Spinal cord (tissue), 10 donors: Measurements from ENCODE around the gene GGT1. TPM values are rescaled to one million over a fixed set of nuclear protein-coding genes. Genes with fewer than 3 reads are reported as not detected.
A peak's percentile ranks its signal among the peaks of the same experiment; 100 is the strongest.
"Not testable (repeated sequence)": the region's sequence is repeated elsewhere in the genome, so short reads cannot be mapped to it uniquely, and the experiment has no call there.

Experiments
- DNase-seq, 6 donors: peaks; one replicate each; pipeline versions ENCODE4 v3.0.0 to v3.0.0-alpha.2; 2013 to 2015; ENCODE audit warnings: low spot score in 6 of 6, low read depth in 4 of 6
- H3K27ac ChIP-seq: one replicate; pipeline ENCODE4 v1.5.1; 2013; ENCODE audit warnings: low read depth, low read length, control low read depth
- H3K27me3 ChIP-seq: one replicate; pipeline ENCODE4 v1.6.1; 2013; ENCODE audit warnings: low read length; ENCODE audit not compliant: control insufficient read depth, insufficient read depth
- H3K36me3 ChIP-seq: one replicate; pipeline ENCODE4 v1.6.1; 2013; ENCODE audit warnings: low read length; ENCODE audit not compliant: control insufficient read depth, insufficient read depth
- H3K4me1 ChIP-seq: one replicate; pipeline ENCODE4 v1.6.1; 2013; ENCODE audit warnings: low read length; ENCODE audit not compliant: control insufficient read depth, insufficient read depth
- H3K4me3 ChIP-seq: one replicate; pipeline ENCODE4 v1.5.1; 2013; ENCODE audit warnings: low read depth, low read length, control low read depth
- H3K9me3 ChIP-seq: one replicate; pipeline ENCODE4 v1.6.1; 2013; ENCODE audit warnings: low read length; ENCODE audit not compliant: control insufficient read depth, insufficient read depth
- WGBS: methylation state at CpG from one replicate; pipeline ENCODE4 v1.1.5; 2013; ENCODE audit warnings: missing lambda C conversion rate; ENCODE audit not compliant: insufficient coverage; 5-methylcytosine and 5-hydroxymethylcytosine counted together
- polyA plus RNA-seq, 2 donors: library from polyadenylated mRNA; unstranded; fragments of 120-200 nt; gene quantifications; one replicate each; pipeline ENCODE4 v1.2.1, GENCODE V29; 2013; ENCODE audit not compliant: insufficient read length in 2 of 2
- total RNA-seq, 2 donors: library from RNA; depleted of rRNA in 1 of 2; stranded (reverse); fragments of 120-200 nt in 1 of 2; fragments of >200 nt in 1 of 2; gene quantifications; one replicate each; pipeline versions ENCODE4 v1.2.3 to v1.2.4, GENCODE V29; 2013 to 2014
- donor health status: healthy.

Gene GGT1
- total and polyA plus RNA-seq, 4 donors = 2.3 to 7.3 (median 4.8) TPM

- H3K27me3 ChIP-seq, DNase-seq, H3K9me3 ChIP-seq, H3K27ac ChIP-seq, H3K4me1 ChIP-seq, H3K36me3 ChIP-seq, H3K4me3 ChIP-seq: not testable (repeated sequence)
- no CpG with 5 or more reads among the region's 3 CpGs for WGBS
Observed at GRCh38 chr22:24609888-24610287, 6.9 kb downstream of the GGT1 start.

DNA sequence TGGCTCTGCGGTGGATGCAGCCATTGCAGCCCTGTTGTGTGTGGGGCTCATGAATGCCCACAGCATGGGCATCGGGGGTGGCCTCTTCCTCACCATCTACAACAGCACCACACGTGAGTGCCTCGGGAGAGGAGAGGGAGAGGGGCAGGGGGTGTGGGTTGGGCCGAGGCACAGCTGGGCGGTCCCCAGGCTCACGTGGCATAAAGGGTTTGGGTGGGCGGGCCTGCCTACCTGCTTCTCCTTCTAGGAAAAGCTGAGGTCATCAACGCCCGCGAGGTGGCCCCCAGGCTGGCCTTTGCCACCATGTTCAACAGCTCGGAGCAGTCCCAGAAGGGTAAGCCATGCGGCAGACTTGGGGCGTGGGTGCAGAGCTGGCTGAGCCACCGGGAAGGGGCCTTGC lies 11.8 kb downstream of the GGT1 start:
- not testable (repeated sequence) for H3K27me3 ChIP-seq, DNase-seq, H3K36me3 ChIP-seq, H3K27ac ChIP-seq, H3K4me1 ChIP-seq, H3K4me3 ChIP-seq, H3K9me3 ChIP-seq
- WGBS = 57% methylated on average over 6 of the region's 15 CpGs

- H3K4me3 ChIP-seq, H3K36me3 ChIP-seq, H3K4me1 ChIP-seq, H3K9me3 ChIP-seq, H3K27me3 ChIP-seq, H3K27ac ChIP-seq, DNase-seq: not testable (repeated sequence)
- no CpG with 5 or more reads among the region's 5 CpGs for WGBS
Observed at GRCh38 chr22:24621244-24621643, 18.3 kb downstream of the GGT1 start.

DNA sequence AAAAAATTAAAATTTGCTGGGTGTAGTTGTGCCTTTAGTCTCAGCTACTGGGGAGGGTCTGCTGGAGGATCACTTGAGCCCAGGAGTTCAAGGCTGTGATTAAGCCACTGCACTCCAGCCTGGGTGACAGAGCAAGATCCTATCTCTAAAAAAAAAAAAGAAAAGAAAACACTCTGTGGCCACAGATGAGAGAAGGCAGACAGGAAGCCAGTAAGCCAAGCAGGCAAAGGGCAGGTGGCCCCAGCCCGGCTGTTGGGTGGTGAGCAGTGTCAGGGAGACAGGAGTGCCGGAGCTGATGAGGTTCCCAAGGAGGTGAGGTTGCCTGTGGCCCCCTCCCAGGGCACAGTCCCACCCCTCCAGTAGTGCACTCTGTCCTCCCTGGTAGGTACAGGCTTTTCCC lies 19.6 kb downstream of the GGT1 start:
- H3K4me1 ChIP-seq, H3K36me3 ChIP-seq, DNase-seq, H3K4me3 ChIP-seq, H3K27me3 ChIP-seq, H3K27ac ChIP-seq, H3K9me3 ChIP-seq: not testable (repeated sequence)
- WGBS = 83% methylated on average over 1 of the region's 2 CpGs

GRCh38 chr22:24627911-24628310 lies 24.9 kb downstream of the GGT1 start:
- H3K36me3 ChIP-seq, DNase-seq, H3K27ac ChIP-seq, H3K27me3 ChIP-seq, H3K9me3 ChIP-seq, H3K4me3 ChIP-seq: not testable (repeated sequence)
- 100% methylated on average over 1 of the region's 16 CpGs for WGBS
- H3K4me1 ChIP-seq = peaks cover 17% of the 10 kb centered on the region

- DNase-seq, H3K4me3 ChIP-seq, H3K9me3 ChIP-seq, H3K27ac ChIP-seq, H3K36me3 ChIP-seq, H3K27me3 ChIP-seq: not testable (repeated sequence)
- H3K4me1 ChIP-seq = peaks cover 21% of the 10 kb centered on the region
- WGBS = no CpG with 5 or more reads among the region's 11 CpGs
Observed at GRCh38 chr22:24629069-24629468, 26.1 kb downstream of the GGT1 start.

DNA sequence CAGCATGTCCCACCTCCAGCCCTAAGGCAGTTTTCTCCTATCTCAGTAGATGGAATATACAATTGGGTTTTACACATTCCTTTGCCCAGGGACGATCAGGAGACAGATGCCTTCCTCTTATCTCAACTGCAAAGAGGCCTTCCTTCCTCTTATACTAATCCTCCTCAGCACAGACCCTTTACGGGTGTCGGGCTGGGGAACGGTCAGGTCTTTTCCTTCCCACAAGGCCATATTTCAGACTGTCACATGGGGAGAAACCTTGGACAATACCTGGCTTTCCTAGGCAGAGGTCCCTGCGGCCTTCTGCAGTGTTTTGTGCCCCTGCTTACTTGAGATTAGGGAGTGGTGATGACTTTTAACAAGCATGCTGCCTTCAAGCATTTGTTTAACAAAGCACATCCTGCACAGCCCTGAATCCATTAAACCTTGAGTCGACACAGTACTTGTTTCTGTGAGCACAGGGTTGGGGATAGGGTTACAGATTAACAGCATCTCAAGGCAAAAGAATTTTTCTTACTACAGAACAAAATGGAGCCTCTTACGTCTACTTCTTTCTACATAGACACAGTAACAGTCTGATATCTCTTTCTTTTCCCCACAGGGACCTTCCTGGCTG lies 27.9 kb downstream of the GGT1 start:
- DNase-seq, H3K27me3 ChIP-seq, H3K9me3 ChIP-seq, H3K36me3 ChIP-seq, H3K4me3 ChIP-seq, H3K27ac ChIP-seq: not testable (repeated sequence)
- no CpG with 5 or more reads among the region's 7 CpGs for WGBS
- peaks cover 24% of the 10 kb centered on the region for H3K4me1 ChIP-seq

- H3K4me1 ChIP-seq = peaks cover 24% of the 10 kb centered on the region
- H3K9me3 ChIP-seq, H3K4me3 ChIP-seq, H3K27ac ChIP-seq, H3K27me3 ChIP-seq, H3K36me3 ChIP-seq, DNase-seq: not testable (repeated sequence)
- WGBS = 33% methylated on average over 12 of the region's 16 CpGs
Observed at GRCh38 chr22:24631430-24632122, 28.6 kb downstream of the GGT1 start.

DNA sequence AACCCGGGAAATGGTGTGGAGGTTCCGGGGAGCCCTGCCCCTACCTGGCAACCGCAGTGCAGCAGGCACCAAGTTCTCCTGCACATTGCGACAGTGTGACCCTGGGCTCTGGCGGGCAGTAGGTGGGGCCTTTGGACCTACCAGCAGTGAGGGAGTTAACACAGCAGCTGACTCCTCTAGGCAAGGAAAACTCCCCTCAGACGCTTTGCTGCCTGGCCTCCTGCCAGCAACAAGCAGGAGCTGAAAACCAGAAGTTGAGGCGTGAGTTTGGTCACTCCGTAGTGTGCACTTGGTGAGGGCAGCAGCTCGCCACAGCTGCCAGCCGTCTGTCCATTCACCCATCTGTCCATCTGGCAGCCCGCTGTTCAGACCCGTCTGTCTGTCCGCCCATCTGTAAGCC lies 29.6 kb downstream of the GGT1 start:
- WGBS = 46% methylated on average over 3 of the region's 13 CpGs
- not testable (repeated sequence) for H3K27me3 ChIP-seq, H3K4me3 ChIP-seq, H3K36me3 ChIP-seq, H3K9me3 ChIP-seq, H3K27ac ChIP-seq
- peaks cover 24% of the 10 kb centered on the region for H3K4me1 ChIP-seq
- DNase-seq = peak in 2 of 6 donors; percentile 4 to 21
